DMS114 treated with DMSO at 0.1 percent for 48 hours (cell line): ENCODE data around the gene CMTM4.
"Not testable (repeated sequence)": the region's sequence is repeated elsewhere in the genome, so short reads cannot be mapped to it uniquely, and the experiment has no call there.

ENCODE experiments used
- DNase-seq: peaks from one replicate; lab custom pipeline; 2025; ENCODE audit not compliant: unreplicated experiment; lab: John Stamatoyannopoulos, UW

CMTM4 gene

DNA sequence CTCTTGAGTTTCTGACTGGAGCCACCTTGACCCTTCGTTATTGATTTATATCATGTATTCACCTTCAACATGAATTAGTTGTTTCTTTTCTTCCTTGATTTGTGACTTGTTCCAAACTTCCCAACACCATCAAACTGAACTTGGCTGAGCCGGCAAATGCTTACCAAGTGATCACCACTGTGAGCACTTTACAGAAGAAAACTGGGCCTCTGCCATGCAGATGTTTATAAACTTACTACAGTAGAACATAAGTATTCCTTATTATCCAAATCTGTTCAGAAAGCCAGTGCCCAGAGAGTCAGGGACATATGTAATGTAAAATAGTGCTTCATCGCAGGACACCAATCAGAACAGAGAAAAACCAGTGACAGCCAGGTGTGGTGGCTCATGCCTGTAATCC lies 19.9 kb downstream of the CMTM4 start:
- DNase-seq, result no peak

DNA sequence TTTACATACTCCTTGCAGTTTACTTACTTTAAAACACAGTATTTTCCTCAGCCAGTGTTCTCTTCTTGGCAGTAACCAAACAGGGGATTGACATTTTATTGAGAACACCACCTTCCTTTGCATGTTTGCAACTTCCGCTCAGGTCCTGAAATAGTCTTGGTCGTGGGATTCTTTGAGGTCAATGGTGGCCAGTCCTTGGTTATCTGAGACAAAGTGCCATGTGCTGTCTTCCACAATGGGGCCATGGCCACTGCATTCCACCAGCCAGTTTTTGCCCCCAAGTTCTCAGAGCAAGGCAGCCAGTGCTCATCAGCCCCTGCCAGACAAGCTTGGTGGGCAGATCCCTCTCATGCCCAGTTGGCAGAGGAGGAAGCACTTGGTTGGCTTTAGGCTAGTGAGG lies 22.9 kb downstream of the CMTM4 start:
- no peak for DNase-seq

DNA sequence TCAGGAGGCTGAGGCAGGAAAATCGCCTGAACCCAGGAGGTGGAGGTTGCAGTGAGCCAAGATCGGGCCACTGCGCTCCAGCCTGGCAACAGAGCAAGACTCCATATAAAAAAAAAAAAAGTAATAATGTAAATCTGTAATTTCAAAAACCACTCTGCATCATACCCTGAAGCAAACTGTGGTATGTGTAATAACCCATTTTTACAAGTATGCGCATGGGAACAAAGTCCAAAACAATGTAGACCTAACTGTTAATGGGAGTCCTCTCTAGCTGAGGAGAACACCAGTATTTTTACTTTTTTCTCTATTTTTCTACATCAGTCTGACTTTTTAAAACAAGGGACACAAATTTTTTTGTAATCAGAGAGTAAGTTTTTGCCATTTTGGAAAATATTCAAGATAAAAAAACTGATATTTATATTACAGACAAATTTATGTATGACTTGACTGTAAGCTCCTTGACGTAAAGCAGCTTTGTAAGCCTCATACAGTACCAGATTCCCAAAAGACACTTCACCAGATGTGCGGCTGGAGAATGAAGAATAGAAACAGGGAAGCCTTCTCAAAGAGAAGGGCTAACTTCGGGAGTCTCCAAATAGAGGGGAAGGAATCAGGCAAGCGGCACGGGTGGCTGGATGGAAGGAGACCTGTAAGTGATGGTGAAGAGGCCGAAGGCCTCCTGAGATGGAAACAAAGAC lies 25.7 kb downstream of the CMTM4 start:
- DNase-seq, result no peak

DNA sequence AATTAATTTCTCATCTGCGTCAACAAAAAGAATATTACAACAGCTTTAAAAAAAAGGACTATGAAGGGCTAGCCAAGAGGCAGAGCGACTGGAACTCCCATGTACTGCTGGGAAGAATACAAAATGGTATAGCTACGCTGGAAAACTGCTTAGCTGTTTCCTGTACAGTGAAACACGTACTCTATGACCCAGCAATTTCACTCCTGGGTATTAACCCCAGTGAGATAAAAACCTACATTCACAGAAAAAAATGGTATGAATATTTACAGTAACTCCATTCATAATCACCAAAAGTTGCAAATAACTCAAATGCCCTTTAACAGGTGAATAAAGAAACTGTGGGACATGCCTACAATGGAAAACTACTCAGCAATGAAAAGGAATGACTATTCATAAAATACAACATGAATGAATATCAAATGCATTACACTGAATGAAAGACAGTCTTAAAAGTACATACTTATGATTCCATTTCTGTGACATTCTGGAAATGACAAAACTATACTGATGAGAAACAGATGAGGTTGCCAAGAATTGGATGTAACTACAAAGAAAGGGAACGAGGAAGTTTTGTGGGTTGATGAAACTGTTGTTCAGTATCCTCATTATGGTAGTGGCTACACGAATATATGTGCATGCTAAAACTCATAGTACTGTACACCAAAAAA lies 27.6 kb downstream of the CMTM4 start:
- DNase-seq, result no peak

DNA sequence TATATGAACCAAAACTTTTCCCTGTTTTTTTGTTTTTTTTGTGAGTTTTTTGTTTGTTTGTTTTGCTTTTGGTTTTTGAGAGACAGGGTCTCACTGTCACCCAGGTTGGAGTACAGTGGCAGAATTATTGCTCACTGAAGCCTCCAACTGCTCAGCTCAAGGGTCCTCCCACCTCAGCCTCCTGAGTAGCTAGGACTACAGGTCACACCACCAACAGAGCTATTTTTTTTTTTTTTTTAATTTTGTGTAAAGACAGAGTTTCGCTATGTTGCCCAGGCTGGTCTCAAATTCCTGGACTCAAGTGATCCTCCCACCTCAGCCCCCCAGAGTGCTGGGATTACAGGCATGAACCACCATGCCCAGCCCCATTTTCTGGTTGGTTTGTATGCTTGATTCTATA lies 28.6 kb downstream of the CMTM4 start:
- DNase-seq, result no peak

DNA sequence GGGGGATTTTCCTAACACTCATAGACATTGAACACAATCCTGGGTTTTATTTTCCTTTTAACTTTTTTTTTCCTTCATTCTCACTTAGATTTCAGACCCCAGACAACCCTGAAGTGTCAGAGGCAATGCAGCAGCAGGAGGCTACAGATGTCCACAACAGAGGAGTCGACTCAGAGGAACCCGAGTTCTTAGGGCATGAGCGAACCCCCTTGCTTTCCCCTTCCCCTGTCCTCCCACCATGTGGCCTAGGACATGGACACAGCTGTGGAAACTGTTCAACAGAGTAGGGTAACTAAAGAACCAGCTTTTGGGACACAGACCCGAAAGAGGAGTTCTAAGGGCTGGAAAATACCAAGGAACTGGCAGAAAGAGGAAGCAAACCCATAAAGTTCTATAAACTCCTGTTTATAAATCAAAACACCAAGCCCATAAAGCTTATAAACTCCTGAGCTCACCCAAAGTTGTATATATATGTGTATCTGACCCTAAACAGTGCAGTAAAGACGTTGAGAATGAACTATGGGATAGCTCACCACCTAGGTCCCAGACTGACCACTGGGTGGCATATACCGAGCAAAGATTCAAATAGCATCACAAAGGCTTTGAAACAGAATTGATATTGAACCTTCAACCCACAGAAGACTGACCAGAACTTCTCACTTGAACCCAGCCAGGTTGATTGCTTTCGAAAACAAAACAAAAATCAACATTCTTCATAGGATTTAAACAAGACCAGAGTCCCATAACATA lies 33.9 kb downstream of the CMTM4 start:
- DNase-seq, result peak; percentile 68

DNA sequence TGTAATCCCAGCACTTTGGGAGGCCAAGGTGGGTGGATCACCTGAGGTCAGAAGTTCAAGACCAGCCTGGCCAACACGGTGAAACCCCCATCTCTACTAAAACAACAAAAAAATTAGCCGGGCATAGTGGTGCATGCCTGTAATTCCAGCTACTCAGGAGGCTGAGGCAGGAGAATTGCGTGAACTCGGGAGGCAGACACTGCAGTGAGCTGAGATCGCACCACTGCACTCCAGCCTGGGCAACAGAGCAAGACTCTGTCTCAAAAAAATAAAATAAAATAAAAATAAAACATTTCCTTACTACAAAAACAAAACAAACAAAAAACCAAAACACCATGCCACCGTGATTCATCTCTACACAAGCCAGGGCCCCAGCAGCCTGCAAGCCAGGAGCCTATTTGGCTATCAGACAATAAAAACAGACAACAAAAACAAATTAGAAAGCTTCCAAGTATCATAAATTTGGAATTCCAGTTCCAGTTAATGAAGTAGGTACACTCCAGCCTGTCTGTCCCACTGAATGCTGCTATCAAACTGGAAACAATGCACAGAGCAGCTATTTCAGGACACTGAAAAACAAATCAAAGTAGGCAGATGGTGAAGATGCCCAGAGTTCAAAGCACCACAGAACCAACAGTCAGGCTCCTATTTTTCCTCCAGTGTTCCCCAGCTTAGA lies 34.7 kb downstream of the CMTM4 start:
- not testable (repeated sequence) for DNase-seq

DNA sequence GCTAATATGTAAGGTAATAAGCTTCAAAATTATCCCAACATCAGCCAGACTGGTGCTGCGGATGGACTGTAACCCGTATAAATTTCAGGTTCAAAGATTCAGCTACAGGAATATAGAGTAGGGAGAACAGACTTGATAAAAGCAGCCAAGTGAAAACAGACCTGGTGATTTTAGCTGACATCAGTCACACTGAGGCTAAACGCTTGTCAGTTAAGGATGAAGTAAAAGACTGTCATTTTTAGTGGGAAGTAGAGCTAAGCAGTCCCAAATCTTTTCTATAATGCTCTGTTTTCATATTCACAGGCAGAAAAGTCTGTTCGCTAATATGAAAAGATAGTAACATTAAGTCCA lies 35.4 kb downstream of the CMTM4 start:
- no peak for DNase-seq

DNA sequence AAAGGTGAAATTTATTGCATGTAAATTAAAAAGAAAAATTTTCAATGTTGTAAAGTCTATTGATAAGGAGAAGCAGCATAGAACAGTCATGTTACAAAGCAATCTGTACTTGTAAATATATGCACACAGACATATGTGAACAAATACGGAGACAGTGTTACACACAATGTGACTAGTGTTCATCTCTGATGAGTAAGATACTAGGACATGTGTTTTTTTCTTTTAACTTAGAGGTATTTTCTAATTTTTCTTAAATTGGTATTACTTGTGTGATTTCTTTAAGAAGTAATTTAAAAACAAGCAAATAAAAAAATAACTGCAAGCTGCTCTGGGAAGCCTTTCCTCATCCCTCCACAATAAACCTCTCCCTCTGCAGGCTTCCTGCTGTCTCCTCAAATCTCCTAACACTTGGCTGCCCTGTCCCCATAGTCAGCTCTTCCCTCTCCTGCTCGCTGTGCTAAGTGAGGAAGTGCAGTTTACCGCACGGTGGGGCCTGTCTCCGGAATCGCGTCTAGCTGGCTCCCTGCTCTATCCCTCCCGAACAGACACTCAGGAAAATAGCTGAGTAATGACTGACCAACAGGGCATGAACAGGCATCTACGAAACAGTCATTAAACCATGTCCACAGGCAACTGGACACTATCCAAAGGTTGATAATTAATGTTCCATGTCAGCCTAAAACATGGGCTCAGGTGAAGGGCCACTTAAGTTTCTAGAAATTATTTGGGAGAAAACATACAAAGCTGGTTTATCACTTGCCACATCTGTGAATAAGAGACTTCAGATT lies 35.9 kb downstream of the CMTM4 start:
- peak; percentile 32 for DNase-seq

DNA sequence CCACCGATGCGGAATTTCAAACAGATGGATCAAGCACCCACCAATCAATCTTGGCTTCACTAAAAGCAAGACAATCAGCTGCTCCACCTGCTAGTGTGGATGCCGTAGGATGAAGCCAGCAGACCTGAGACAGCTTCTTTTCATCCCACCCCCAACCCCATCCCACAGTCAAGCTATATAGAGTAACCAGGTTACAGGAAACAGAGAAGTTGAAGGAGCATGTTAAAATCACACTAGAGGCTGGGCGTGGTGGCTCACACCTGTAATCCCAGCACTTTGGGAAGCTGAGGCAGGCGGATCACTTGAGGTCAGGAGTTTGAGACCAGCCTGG lies 37.7 kb downstream of the CMTM4 start:
- no peak for DNase-seq

DNA sequence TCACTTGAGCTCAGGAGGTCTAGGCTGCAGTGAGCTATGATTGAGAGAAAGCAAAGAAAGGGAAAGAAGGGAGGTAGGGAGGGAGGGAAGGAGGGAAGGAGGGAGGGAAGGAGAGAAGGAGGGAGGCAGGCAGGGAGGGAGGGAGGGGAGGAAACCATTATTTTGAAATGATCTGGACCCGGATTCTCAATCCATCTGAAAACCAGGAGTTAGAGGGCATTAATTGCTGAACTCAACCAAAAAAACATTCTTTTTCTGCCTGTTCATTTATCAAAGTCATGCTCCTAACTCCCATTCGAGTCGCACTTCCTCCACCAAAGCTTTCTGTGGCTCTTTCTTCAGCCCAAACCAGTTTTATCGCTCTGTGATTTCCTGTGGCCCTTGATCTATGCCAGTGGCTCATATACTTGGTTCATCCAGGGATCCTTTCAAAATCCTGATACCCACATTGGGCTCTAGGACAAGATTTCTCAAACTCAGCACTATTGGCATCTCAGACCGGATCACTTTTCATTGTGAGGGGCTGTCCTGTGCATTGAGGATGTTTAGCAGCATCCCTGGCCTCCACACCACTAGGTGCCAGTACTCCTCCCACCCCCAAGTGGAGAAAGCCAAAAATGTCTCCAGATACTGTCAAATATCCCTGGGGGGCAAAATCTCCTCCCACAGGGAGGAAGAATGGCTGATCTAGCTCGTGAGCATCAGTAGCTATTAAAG lies 38.2 kb downstream of the CMTM4 start:
- DNase-seq, result no peak

DNA sequence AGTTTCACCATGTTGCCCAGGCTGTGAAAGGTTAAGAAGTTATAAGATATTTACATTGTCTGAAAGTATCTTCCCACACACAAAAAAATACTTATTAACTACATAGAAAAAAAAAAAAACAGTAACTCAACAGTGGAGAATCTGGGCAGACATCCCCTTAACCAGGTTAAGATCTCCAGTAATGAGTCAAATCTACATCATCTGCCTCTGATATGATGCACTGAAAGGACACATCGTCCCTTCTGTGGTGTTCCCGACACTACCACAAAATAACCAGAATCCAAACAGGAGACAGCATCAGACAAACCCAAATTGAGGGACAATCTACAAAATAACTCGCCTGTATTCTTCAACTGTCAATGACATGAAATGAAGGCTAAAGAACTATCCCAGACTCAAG lies 40.0 kb downstream of the CMTM4 start:
- no peak for DNase-seq

DNA sequence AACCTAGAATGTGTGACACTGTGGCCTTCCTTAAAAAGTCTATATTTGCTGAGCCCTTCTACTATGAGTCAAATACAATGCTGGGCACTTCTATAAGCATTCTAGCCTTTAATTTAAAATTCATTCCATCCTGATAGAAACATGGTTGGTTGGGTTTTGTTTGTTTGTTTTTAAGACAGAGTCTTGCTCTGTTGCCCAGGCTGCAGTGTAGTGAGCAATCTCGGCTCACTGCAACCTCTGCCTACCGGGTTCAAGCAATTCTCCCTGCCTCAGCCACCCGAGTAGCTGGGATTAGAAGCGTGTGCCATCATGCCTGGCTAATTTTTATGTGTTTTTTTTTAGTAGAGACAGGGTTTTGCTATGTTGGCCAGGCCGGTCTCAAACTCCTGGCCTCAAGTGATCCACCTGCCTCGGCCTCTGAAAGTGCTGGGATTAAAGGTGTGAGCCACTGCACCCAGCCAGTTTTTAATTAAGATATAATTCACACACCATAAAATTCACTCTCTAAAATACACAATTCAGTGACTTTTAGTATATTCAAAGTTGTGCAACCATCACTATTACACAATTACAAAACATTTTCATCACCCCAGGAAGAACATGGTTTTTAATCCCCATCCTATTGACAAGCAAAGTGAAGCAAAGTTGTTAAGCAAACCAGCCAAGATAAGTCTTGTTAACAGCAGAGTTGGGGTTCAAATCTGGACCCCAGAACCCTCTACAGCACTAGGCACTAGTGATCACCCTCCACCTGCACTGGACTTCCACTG lies 42.8 kb downstream of the CMTM4 start:
- no peak for DNase-seq

DNA sequence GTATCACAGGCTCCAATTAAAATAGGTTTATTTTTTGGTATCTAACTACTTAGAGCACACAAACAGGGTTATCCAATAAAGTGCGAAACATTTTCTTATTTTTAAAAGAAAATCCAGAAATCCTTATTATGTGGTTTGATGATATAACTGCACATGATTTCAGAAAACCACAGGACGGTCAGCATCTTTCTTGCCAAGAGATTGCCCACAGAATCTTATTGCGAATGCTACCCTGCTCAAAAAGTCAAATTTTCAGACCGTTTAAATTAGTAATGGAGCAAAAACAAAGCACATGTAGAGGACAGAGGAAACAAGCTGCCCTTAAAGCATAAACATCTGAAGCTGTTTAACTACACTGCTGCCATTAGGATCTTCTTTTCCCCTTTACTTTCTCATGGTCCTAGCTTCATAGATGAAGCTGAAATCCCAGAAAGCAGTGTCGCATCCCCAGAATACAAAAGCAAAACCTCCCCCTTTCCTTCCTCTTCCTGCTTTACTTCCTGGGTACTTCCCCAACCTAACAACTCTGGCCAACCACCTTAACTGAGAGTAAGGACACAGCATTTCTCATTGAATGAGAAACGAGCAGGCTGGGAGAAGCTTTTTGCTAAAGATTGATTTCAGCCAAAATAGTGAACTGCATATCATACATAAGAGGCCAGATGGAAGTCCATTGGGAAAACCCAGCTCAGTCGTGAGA lies 43.7 kb downstream of the CMTM4 start:
- no peak for DNase-seq

DNA sequence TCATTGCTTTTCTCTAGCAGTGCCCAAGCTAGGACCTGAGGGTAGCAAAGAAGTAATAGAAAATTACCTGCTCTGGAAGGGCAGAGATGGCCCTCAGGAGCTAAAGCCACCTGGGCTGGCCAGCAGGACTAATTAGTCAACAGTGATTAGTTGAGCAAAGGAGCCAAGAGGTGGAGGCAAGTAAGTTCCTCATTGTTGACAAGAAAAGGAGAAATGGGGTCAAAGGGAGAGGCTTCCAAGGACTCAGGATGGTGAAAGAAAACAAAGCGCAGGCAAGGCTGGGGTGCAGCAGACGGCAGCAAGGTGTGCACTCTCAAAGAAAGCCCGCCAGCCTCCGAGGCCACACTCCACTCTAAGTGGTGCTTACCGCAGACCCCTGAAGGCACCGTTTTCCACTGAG lies 44.6 kb downstream of the CMTM4 start:
- no peak for DNase-seq

DNA sequence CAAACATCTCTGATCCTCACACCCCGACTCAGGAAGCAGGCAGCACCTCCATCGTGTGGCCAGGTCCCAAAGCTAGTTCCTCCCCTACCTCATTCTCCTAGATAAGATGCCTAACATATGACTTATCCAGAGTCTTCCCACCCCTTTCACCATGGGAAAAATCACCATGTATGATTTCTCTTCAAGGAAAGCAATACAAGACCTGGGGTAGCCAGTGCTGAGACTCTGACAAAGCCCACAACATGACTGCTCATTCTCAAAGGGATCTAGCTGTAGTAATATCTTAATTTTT lies 45.1 kb downstream of the CMTM4 start:
- no peak for DNase-seq

DNA sequence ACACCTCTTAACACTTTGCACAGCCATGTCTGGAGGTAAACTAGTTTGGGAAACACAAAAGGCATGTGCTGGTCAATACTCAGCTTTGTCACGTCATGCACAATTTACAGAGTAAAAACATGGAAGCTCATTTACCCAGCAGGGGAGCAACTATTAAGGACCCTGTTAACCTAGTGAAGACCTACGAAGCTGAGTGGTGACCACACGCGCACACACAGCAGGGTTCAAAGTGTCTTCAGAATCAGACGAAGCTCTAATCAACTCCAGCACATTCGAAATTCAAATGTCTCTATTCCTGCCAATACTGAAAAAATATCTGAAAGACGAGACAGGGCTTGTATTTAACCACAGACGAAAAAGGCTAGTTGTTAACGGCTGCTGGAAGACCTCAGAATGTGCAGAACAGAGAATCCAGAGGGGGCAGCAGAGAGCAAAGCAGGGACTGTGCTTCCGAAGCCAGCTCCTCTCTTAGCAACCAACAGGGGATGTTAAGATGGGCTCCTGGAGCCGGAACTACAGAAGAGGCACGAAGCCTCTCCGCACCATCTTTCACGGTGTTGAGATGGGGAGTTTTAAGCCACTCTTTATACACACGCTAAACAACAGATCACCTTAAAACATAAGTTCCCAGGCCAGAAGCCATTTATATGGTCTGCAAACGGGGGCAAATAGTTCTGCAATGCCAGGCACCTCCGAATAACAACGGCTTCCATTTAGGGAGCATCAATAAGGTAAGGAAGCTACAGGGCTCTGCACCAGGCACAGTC lies 45.7 kb downstream of the CMTM4 start:
- DNase-seq, result peak; percentile 78

DNA sequence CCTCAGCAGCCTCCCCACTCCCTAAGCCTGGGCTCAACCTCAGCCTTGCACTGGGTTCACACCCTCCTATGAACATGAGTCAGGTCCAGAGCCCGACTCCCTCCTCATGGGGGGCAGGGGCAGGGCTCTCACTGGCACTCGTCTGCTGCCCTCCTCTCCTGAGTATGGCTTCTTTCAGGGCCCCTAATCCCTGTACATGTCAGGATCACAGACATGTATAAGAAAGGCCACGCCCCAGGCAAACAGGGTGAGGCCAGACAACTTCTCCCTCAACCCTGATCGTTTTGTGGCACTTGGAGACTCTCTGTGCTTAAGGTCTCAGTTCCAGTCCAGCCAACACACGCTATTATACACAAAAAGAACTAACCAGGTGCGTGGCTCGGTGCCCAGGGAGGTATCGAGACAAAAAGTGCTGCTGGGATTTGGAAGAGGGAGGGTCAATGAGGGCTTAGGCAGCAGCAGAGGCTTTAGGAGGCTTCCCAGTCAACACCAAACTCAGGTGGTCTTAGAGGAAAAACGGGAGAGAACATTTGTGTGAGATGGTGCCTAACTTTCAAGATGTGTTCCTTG lies 46.8 kb downstream of the CMTM4 start:
- DNase-seq, result no peak
